Measurements from ENCODE around the gene PLXNC1. TPM values are rescaled to one million over a fixed set of nuclear protein-coding genes. Genes with fewer than 3 reads are reported as not detected.

Gene PLXNC1
- total RNA-seq, 1 donor from 2014 or later: 1.8 TPM

DNA sequence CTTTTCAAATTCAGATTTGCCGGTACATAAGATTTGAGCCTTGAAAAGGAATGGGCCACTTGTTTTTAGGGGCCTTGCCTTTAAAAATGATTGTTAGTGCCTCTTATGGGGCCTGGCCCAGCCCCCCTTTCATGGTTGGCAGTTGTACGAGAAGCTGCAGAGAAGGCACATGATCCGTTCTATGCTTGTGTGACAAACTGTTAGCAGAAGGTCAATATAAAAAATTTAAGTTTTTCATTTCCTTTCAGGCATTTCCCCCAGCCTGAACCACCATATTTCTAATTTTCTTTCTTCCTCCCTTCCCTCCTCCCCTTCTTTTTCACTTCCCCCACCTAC is 119.1 kb downstream of the PLXNC1 start:
- Histone ChIP-seq H3K36me3 (no peaks in the 10 kb centered on the region), H3K9me3 (no peaks in the 10 kb centered on the region), H3K4me3 (no peak overlapping the region), H3K27ac (peak overlapping the region in 1 of 2 donors; percentile 54), H3K4me1 (peaks cover 0 to 6% of the 10 kb centered on the region in 2 donors), H3K27me3 (no peaks in the 10 kb centered on the region)
- DNase-seq (ENCODE audit: low spot score in 2 of 2): no peak
- intact Hi-C loops (cut with DNase I): no loop called here
- TF ChIP-seq, protein P1, sequence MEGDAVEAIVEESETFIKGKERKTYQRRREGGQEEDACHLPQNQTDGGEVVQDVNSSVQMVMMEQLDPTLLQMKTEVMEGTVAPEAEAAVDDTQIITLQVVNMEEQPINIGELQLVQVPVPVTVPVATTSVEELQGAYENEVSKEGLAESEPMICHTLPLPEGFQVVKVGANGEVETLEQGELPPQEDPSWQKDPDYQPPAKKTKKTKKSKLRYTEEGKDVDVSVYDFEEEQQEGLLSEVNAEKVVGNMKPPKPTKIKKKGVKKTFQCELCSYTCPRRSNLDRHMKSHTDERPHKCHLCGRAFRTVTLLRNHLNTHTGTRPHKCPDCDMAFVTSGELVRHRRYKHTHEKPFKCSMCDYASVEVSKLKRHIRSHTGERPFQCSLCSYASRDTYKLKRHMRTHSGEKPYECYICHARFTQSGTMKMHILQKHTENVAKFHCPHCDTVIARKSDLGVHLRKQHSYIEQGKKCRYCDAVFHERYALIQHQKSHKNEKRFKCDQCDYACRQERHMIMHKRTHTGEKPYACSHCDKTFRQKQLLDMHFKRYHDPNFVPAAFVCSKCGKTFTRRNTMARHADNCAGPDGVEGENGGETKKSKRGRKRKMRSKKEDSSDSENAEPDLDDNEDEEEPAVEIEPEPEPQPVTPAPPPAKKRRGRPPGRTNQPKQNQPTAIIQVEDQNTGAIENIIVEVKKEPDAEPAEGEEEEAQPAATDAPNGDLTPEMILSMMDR (IDR thresholded peaks at IDR 0.05): no peak

- intact Hi-C loops (cut with DNase I): no loop called here
- DNase-seq (ENCODE audit: low spot score in 2 of 2): no peak
- H3K4me1 ChIP-seq: peaks cover 0 to 3% of the 10 kb centered on the region in 2 donors
- no peak overlapping the region for H3K27ac ChIP-seq
- H3K27me3 ChIP-seq: no peaks in the 10 kb centered on the region
- no peaks in the 10 kb centered on the region for H3K9me3 ChIP-seq
- H3K36me3 ChIP-seq: no peaks in the 10 kb centered on the region
- no peak overlapping the region for H3K4me3 ChIP-seq
- TF ChIP-seq, protein P1 (IDR thresholded peaks at IDR 0.05): no peak
Measured at GRCh38 chr12:94267921-94268471, 119.6 kb downstream of the PLXNC1 start.

- Histone ChIP-seq H3K27ac (no peak overlapping the region), H3K27me3 (no peaks in the 10 kb centered on the region), H3K4me3 (no peak overlapping the region), H3K4me1 (no peaks in the 10 kb centered on the region), H3K9me3 (no peaks in the 10 kb centered on the region), H3K36me3 (no peaks in the 10 kb centered on the region)
- TF ChIP-seq, protein P1 (IDR thresholded peaks at IDR 0.05): no peak
- intact Hi-C loops (cut with DNase I): no loop called here
- DNase-seq (ENCODE audit: low spot score in 2 of 2): no peak
Measured at GRCh38 chr12:94269316-94269999, 121.1 kb downstream of the PLXNC1 start.

- H3K36me3 ChIP-seq: no peaks in the 10 kb centered on the region
- no peaks in the 10 kb centered on the region for H3K4me1 ChIP-seq
- TF ChIP-seq, protein P1 (IDR thresholded peaks at IDR 0.05): no peak
- H3K27me3 ChIP-seq: no peaks in the 10 kb centered on the region
- DNase-seq (ENCODE audit: low spot score in 2 of 2): no peak
- no peak overlapping the region for H3K4me3 ChIP-seq
- H3K9me3 ChIP-seq: no peaks in the 10 kb centered on the region
- no peak overlapping the region for H3K27ac ChIP-seq
- intact Hi-C loops (cut with DNase I): no loop called here
Measured at GRCh38 chr12:94271351-94271750, 123.0 kb downstream of the PLXNC1 start.

DNA sequence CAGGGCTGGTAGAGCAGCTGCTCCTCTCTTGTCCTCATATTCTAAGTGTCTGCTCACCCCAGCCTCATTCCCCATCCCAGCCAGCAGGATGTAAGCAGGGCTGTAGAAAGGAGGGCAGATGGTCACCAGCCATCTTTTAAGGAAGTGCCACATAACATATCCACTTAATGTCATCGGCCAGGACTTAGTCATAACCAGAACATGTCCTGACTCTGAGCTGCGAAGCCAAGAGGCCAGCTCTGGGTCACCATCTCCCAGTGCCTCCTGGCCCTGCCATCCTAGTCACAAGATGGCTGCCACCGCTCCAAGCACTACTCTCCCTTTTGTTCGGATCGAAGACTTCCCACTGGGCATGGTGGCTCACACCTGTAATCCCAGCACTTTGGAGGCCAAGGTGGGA is 123.9 kb downstream of the PLXNC1 start:
- Histone ChIP-seq H3K27ac (no peak overlapping the region), H3K4me1 (no peaks in the 10 kb centered on the region), H3K27me3 (no peaks in the 10 kb centered on the region), H3K4me3 (no peak overlapping the region), H3K9me3 (no peaks in the 10 kb centered on the region), H3K36me3 (no peaks in the 10 kb centered on the region)
- DNase-seq (ENCODE audit: low spot score in 2 of 2): no peak
- intact Hi-C loops (cut with DNase I): no loop called here
- TF ChIP-seq, protein P1 (IDR thresholded peaks at IDR 0.05): no peak
